Mucosa of descending colon (tissue), 3 donors: ENCODE measurements around the gene IQCK. TPM values are rescaled to one million over a fixed set of nuclear protein-coding genes. Genes with fewer than 3 reads are reported as not detected.

Experiments
- ATAC-seq: fragments of 200-7000 bp; cut with Tn5 transposase; one replicate; pipeline ENCODE4 v1.9.1; 2020; ENCODE audit warnings: mild to moderate bottlenecking, moderate library complexity
- DNase-seq, 3 donors: peaks; one replicate each; pipeline ENCODE4 v3.0.0-alpha.2; 2020
- H3K36me3 ChIP-seq: fragments of 200-600 bp; one replicate; pipeline ENCODE4 v1.8.0; 2021; ENCODE audit warnings: low read depth, mild to moderate bottlenecking
- H3K4me1 ChIP-seq: fragments of 200-600 bp; one replicate; pipeline ENCODE4 v1.8.0; 2021; ENCODE audit warnings: low read depth, mild to moderate bottlenecking
- H3K4me3 ChIP-seq: fragments of 200-600 bp; one replicate; pipeline ENCODE4 v1.8.0; 2021; ENCODE audit warnings: mild to moderate bottlenecking
- H3K9me3 ChIP-seq: fragments of 200-600 bp; one replicate; pipeline ENCODE4 v1.8.0; 2021; ENCODE audit warnings: mild to moderate bottlenecking
- CTCF ChIP-seq: fragments of 200-600 bp; IDR thresholded peaks from one replicate; pipeline ENCODE4 v1.8.0; 2022; ENCODE audit warnings: antibody characterized with exemption, mild to moderate bottlenecking
- intact Hi-C, 2 donors: fragments of 100-400 bp; cut with DNase I in 1 of 2; cut with micrococcal nuclease in 1 of 2; formaldehyde crosslinking; loops; one replicate each; pipeline versions ENCODE4 v1.11.0 to v1.11.1; 2022; cut with DNase I, micrococcal nuclease
- total RNA-seq, 3 donors: library from RNA; stranded (reverse); fragmentation: NEBNext Ultra II Directional in 2 of 3; extraction: Animal tissue kit (Norgen Biotek cat#: 25700) in 2 of 3; gene quantifications; one replicate each; pipeline versions ENCODE4 v1.2.1 to v1.2.4, GENCODE V29; 2021 to 2023
- donor health status: DM: no; HTN: no; CAD: no; lungs with moderate emphysema.
- donor health status: DM: no; HTN: no; CAD: no.
- donor health status: DM: no; HTN: yes; CAD: no.

IQCK gene
- total RNA-seq, 3 donors from 2014 or later: 9.1 to 14.0 (median 12.0) TPM

GRCh38 chr16:19755268-19755667, 37.2 kb downstream of the IQCK start:
- intact Hi-C loops: no loop called here
- H3K4me1 ChIP-seq: peaks cover 9% of the 10 kb centered on the region
- TF ChIP-seq CTCF: no peak

GRCh38 chr16:19757026-19757425, 39.0 kb downstream of the IQCK start:
- Histone ChIP-seq H3K9me3 (no peaks in the 10 kb centered on the region), H3K4me3 (no peak overlapping the region), H3K4me1 (peaks cover 9% of the 10 kb centered on the region), H3K36me3 (no peaks in the 10 kb centered on the region)
- no peak for ATAC-seq
- no peak for DNase-seq
- no peak for TF ChIP-seq CTCF
- intact Hi-C loops: no loop called here

More at GRCh38 chr16:19755268-19755667, 37.2 kb downstream of the IQCK start:
- ATAC-seq: no peak
- H3K9me3 ChIP-seq: no peaks in the 10 kb centered on the region
- H3K4me3 ChIP-seq: no peak overlapping the region
- no peak for DNase-seq
- H3K36me3 ChIP-seq: no peaks in the 10 kb centered on the region

GRCh38 chr16:19757762-19758595, 39.9 kb downstream of the IQCK start:
- Histone ChIP-seq H3K36me3 (no peaks in the 10 kb centered on the region), H3K4me1 (peaks cover 9% of the 10 kb centered on the region), H3K9me3 (no peaks in the 10 kb centered on the region), H3K4me3 (no peak overlapping the region)
- peak; percentile 37 for ATAC-seq
- TF ChIP-seq CTCF: no peak
- intact Hi-C loops: no loop called here
- DNase-seq: no peak

GRCh38 chr16:19760356-19761060, 42.4 kb downstream of the IQCK start:
- intact Hi-C loops: no loop called here

More at GRCh38 chr16:19760356-19761060, 42.4 kb downstream of the IQCK start:
- Histone ChIP-seq H3K9me3 (no peaks in the 10 kb centered on the region), H3K36me3 (no peaks in the 10 kb centered on the region), H3K4me3 (no peak overlapping the region), H3K4me1 (no peaks in the 10 kb centered on the region)
- no peak for TF ChIP-seq CTCF
- ATAC-seq (no peak), DNase-seq (no peak)
